Lower leg skin (tissue), 3 donors: ENCODE measurements around the gene GPM6B.

Experiments used
- CTCF ChIP-seq, 3 donors: fragments of 450-650 bp; IDR thresholded peaks; one replicate each; pipeline ENCODE4 v1.5.1; 2016; ENCODE audit warnings: antibody characterized with exemption in 3 of 3, mild to moderate bottlenecking in 3 of 3, moderate library complexity in 2 of 3
- POLR2A ChIP-seq, 2 donors: fragments of 450-650 bp; IDR thresholded peaks; one replicate each; pipeline ENCODE4 v1.6.1; 2016 to 2017; ENCODE audit warnings: antibody characterized with exemption in 2 of 2, mild to moderate bottlenecking in 1 of 2, moderate library complexity in 1 of 2

- TF ChIP-seq CTCF (IDR thresholded peaks at IDR 0.05) (no peak), POLR2A (IDR thresholded peaks at IDR 0.05) (no peak)
Measured at GRCh38 chrX:13864264-13864663, 47.4 kb upstream of the GPM6B start.
